Thyroid gland (tissue), 4 donors: ENCODE measurements around the gene EIF4G1. TPM values are rescaled to one million over a fixed set of nuclear protein-coding genes. Genes with fewer than 3 reads are reported as not detected.

Experiments
- DNase-seq, 2 donors: peaks; one replicate each; pipeline ENCODE4 v3.0.0-alpha.2; 2019
- H3K27ac ChIP-seq, 3 donors: fragments of 200-600 bp; sonication (generic); 1 replicate in 2 of 3; 2 replicates in 1 of 3; pipeline ENCODE4 v1.5.1; 2016 to 2019; ENCODE audit warnings: mild to moderate bottlenecking in 1 of 3, moderate library complexity in 1 of 3
- H3K27me3 ChIP-seq: fragments of 200-600 bp; sonication (generic); one replicate; pipeline ENCODE4 v1.5.1; 2019
- H3K36me3 ChIP-seq, 2 donors: fragments of 200-600 bp; sonication (generic); one replicate each; pipeline ENCODE4 v1.5.1; 2016 to 2019
- H3K4me1 ChIP-seq, 2 donors: fragments of 200-600 bp; sonication (generic); one replicate each; pipeline ENCODE4 v1.5.1; 2017 to 2019
- H3K4me3 ChIP-seq, 3 donors: fragments of 200-600 bp; sonication (generic); replicated peaks in 1 of 3; 1 replicate in 2 of 3; 2 replicates in 1 of 3; pipeline ENCODE4 v1.5.1; 2016; ENCODE audit warnings: mild to moderate bottlenecking in 1 of 3
- H3K9me3 ChIP-seq: fragments of 200-600 bp; sonication (generic); one replicate; pipeline ENCODE4 v1.5.1; 2017
- POLR2A ChIP-seq, 2 donors: fragments of 450-650 bp; IDR thresholded peaks; one replicate each; pipeline ENCODE4 v1.6.1; 2017; ENCODE audit warnings: antibody characterized with exemption in 2 of 2, mild to moderate bottlenecking in 2 of 2, moderate library complexity in 1 of 2
- WGBS, 2 donors: methylation state at CpG; one replicate each; pipeline ENCODE4 v1.1.5; 2017; 5-methylcytosine and 5-hydroxymethylcytosine counted together
- intact Hi-C: fragments of 100-400 bp; cut with DNase I; formaldehyde crosslinking; loops from one replicate; pipeline ENCODE4 v1.15.1; 2023
- total RNA-seq, 4 donors: library from RNA; depleted of rRNA; stranded (reverse); fragments of >200 nt; gene quantifications; one replicate each; pipeline ENCODE4 v1.2.3, GENCODE V29; 2016
- TF ChIP-seq, protein P1 (sequence below), 6 experiments: fragments of 200-600 bp in 3 of 6; fragments of 450-650 bp in 3 of 6; sonication (generic) in 3 of 6; IDR thresholded peaks; one replicate each; pipeline ENCODE4 v1.5.1; 2016 to 2019; ENCODE audit warnings: antibody characterized with exemption in 6 of 6, mild to moderate bottlenecking in 2 of 6, inconsistent platforms in 1 of 6, moderate library complexity in 1 of 6

EIF4G1 gene
- total RNA-seq, 4 donors from 2014 or later, result 206 to 418 (median 348) TPM

DNA sequence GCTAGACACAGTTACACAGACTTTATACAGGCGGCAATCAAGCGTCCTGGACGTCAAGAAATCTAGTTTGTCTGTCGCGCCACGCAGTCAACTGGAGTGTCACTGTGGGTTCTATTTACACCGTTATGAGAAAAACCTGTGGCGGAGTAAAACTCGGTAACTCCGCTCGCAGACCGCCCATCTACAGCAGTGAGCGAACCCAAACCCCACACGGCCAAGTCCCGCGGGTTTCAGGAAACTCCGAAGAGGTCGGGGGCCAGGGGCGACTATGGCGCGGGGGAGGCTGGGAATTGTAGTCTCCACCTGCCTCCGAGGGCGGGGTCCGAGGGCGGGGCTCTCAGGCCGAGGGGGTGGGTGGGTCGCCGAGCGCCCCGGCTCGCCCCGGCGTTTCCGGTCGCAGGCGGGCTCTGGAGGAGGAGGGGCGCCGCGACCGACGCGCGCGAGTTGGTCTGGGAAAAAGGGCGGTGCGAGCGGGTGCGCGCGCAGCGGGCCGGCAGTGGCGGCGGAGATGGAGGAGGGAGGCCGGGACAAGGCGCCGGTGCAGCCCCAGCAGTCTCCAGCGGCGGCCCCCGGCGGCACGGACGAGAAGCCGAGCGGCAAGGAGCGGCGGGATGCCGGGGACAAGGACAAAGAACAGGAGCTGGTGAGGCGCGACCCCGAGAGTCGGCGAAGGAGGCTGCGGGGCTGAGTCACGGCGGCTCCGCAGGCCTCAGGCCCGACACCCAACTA lies 15.5 kb upstream of the EIF4G1 start, which contains the start of gene PSMD2:
TSS of gene PSMD2 (plus strand) at position 483 of the 729 bp plus-strand sequence. CDS start at position 509, 26 bp downstream.
- Histone ChIP-seq H3K27ac (peak within 1 kb of the TSS; percentile 65 to 82 (median 79)), H3K4me3 (peak within 1 kb of the TSS; percentile 56 to 88 (median 56)), H3K36me3 (peaks cover 28 to 33% of the 10 kb centered on the region in 2 donors), H3K4me1 (peaks cover 11 to 13% of the 10 kb centered on the region in 2 donors), H3K9me3 (no peaks in the 10 kb centered on the region), H3K27me3 (no peaks in the 10 kb centered on the region)
- TF ChIP-seq, protein P1, sequence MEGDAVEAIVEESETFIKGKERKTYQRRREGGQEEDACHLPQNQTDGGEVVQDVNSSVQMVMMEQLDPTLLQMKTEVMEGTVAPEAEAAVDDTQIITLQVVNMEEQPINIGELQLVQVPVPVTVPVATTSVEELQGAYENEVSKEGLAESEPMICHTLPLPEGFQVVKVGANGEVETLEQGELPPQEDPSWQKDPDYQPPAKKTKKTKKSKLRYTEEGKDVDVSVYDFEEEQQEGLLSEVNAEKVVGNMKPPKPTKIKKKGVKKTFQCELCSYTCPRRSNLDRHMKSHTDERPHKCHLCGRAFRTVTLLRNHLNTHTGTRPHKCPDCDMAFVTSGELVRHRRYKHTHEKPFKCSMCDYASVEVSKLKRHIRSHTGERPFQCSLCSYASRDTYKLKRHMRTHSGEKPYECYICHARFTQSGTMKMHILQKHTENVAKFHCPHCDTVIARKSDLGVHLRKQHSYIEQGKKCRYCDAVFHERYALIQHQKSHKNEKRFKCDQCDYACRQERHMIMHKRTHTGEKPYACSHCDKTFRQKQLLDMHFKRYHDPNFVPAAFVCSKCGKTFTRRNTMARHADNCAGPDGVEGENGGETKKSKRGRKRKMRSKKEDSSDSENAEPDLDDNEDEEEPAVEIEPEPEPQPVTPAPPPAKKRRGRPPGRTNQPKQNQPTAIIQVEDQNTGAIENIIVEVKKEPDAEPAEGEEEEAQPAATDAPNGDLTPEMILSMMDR (IDR thresholded peaks at IDR 0.05), result peak in 1 of 6 experiments; percentile 26
- peak in 1 of 2 donors; percentile 80 for TF ChIP-seq POLR2A (IDR thresholded peaks at IDR 0.05)
- intact Hi-C loops, result no loop called here
- WGBS, 2 donors, result 0 to 1% methylated on average over 17 to 46 of the region's 78 CpGs
- DNase-seq, result peak; percentile 98

DNA sequence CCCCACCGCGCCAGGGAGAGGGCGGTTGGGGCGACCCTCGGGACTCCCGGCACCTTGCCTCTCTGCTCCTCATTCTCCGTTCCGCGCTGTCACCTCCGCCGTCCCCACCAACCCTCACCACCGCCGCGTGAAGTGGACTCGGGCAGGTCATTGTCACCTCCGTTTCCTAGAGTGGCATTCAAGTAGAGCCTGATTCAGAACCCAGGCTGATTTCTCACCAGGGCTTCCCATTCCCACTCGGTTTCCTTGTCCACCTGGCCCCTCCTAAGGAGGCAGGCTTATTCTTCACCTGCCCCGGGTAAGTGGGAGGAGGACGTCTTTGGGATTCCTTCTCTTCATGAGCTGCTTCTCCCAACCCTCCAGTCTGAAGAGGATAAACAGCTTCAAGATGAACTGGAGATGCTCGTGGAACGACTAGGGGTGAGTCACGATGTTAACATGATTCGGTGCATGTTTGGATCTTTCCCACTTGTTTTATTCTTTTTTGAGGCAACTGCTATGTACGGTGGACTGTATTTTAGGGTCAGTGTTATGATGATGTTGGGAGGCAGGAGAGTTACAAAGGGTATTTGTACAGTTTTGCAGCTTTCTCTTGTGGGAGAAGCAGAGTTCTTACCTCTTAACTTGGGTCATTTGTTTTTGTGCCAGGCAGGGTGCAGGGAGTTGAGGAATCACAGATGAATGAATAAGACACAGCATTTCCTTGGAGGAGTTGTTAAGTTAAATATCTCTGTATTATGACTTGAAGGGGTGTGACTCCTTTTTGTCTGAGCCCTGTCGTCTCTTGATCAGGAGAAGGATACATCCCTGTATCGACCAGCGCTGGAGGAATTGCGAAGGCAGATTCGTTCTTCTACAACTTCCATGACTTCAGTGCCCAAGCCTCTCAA lies 14.7 kb upstream of the EIF4G1 start:
- WGBS, 2 donors, result 21 to 22% methylated on average over 23 to 26 of the region's 29 CpGs
- intact Hi-C loops, result loop anchor here (5.0 kb wide), 1 partner anchor 122 kb away; no protein-coding TSS in a partner anchor
- DNase-seq, result no peak

DNA sequence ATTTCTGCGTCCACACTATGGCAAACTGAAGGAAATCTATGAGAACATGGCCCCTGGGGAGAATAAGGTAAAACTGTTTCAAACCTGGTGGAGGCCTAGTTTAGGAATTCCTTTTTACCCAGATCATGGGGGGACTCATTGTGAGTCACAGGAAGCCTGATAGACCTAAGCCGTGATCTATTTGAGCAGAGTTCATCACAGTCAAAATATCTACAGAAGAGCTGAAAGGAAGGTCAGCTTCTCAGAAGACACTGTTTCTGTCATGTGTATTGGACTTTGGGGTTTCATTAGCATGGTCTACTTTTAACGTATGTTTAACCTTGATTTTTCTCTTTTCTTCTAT lies 14.1 kb upstream of the EIF4G1 start:
- TF ChIP-seq, protein P1 (IDR thresholded peaks at IDR 0.05), result no peak
- no peak for TF ChIP-seq POLR2A (IDR thresholded peaks at IDR 0.05)
- H3K9me3 ChIP-seq, result no peaks in the 10 kb centered on the region
- no peak for DNase-seq
- H3K4me1 ChIP-seq, result peaks cover 11 to 13% of the 10 kb centered on the region in 2 donors
- H3K27me3 ChIP-seq, result no peaks in the 10 kb centered on the region
- H3K36me3 ChIP-seq, result peaks cover 39 to 44% of the 10 kb centered on the region in 2 donors
- intact Hi-C loops, result loop anchor here (5.0 kb wide), 1 partner anchor 123 kb away; no protein-coding TSS in a partner anchor
- H3K4me3 ChIP-seq, result peak overlapping the region in 1 of 3 donors; percentile 56
- WGBS, 2 donors, result 84 to 87% methylated on average over 3 of the region's 3 CpGs
- H3K27ac ChIP-seq, result no peak overlapping the region

More for the DNA sequence above, 14.7 kb upstream of the EIF4G1 start:
- Histone ChIP-seq H3K4me3 (peak overlapping the region; percentile 56 to 88 (median 56)), H3K9me3 (no peaks in the 10 kb centered on the region), H3K36me3 (peaks cover 36 to 41% of the 10 kb centered on the region in 2 donors), H3K27ac (peak overlapping the region in 1 of 3 donors; percentile 54), H3K27me3 (no peaks in the 10 kb centered on the region), H3K4me1 (peaks cover 11 to 13% of the 10 kb centered on the region in 2 donors)
- TF ChIP-seq POLR2A (IDR thresholded peaks at IDR 0.05), result no peak
- TF ChIP-seq, protein P1 (IDR thresholded peaks at IDR 0.05), result no peak

- intact Hi-C loops, result no loop called here
- WGBS, 2 donors, result 40 to 48% methylated on average over 1 of the region's 1 CpG
- H3K36me3 ChIP-seq, result peaks cover 72 to 73% of the 10 kb centered on the region in 2 donors
Observed at GRCh38 chr3:184305577-184305976, 8.8 kb upstream of the EIF4G1 start.

More at GRCh38 chr3:184305577-184305976, 8.8 kb upstream of the EIF4G1 start:
- Histone ChIP-seq H3K4me1 (peaks cover 0 to 2% of the 10 kb centered on the region in 2 donors), H3K27ac (no peak overlapping the region), H3K9me3 (no peaks in the 10 kb centered on the region), H3K4me3 (no peak overlapping the region), H3K27me3 (no peaks in the 10 kb centered on the region)
- no peak for TF ChIP-seq POLR2A (IDR thresholded peaks at IDR 0.05)
- TF ChIP-seq, protein P1 (IDR thresholded peaks at IDR 0.05), result peak in 1 of 6 experiments; percentile 26
- DNase-seq, result no peak
